ENCODE results near the gene AOC1. TPM values are rescaled to one million over a fixed set of nuclear protein-coding genes. Genes with fewer than 3 reads are reported as not detected.

The AOC1 gene
- polyA plus RNA-seq, 3 donors from 2014 or later: not detected

GRCh38 chr7:150857276-150858055 lies 5.1 kb downstream of the AOC1 start:
- no peak overlapping the region for H3K27ac Mint-ChIP-seq
- H3K9me3 Mint-ChIP-seq: no peaks in the 10 kb centered on the region
- H3K36me3 Mint-ChIP-seq: no peaks in the 10 kb centered on the region
- H3K4me1 Mint-ChIP-seq: no peaks in the 10 kb centered on the region
- no peak for DNase-seq
- peaks cover under 1 to 15% (median 1%) of the 10 kb centered on the region in 3 donors for H3K27me3 Mint-ChIP-seq (ENCODE audit: low read depth in 3 of 3)
- H3K4me3 Mint-ChIP-seq: no peak overlapping the region

- Mint-ChIP-seq H3K9me3 (no peaks in the 10 kb centered on the region), H3K36me3 (no peaks in the 10 kb centered on the region), H3K27ac (no peak overlapping the region), H3K4me1 (no peaks in the 10 kb centered on the region), H3K4me3 (no peak overlapping the region), H3K27me3 (ENCODE audit: low read depth in 3 of 3) (peaks cover 0 to 10% (median 1%) of the 10 kb centered on the region in 3 donors)
- DNase-seq: no peak
Measured at GRCh38 chr7:150858236-150859197, 6.2 kb downstream of the AOC1 start.

DNA sequence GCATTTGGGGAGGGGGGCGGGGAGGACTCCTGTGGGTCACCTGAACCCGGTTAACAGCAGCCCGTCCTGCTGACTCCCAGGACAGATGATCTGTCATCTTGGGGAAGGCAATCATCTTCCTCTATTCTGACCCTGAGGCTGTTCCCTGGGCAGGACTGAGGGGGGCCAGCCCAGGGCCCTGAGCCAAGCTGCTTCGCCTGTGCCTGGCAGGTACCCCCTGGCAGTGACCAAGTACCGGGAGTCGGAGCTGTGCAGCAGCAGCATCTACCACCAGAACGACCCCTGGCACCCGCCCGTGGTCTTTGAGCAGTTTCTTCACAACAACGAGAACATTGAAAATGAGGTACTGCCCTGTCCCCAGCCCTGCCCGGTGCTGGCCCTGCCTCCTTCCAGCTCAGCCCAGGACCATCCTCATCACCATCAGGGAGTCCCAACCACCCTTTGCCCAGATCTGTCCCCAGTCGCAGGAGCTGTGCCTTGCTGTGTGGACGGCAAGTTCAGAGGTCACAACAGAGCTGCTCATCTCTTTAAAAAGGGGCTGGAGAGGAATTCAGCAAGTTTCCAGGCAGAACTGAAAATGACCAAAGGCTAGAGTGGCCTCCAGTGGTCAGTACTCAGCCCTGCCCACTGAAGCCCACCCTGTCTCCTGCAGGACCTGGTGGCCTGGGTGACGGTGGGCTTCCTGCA lies 8.1 kb downstream of the AOC1 start:
- no peak overlapping the region for H3K4me3 Mint-ChIP-seq
- no peaks in the 10 kb centered on the region for H3K4me1 Mint-ChIP-seq
- no peak for DNase-seq
- H3K36me3 Mint-ChIP-seq: no peaks in the 10 kb centered on the region
- no peaks in the 10 kb centered on the region for H3K9me3 Mint-ChIP-seq
- peaks cover 0 to 8% (median 1%) of the 10 kb centered on the region in 3 donors for H3K27me3 Mint-ChIP-seq (ENCODE audit: low read depth in 3 of 3)
- no peak overlapping the region for H3K27ac Mint-ChIP-seq

- Mint-ChIP-seq H3K27me3 (ENCODE audit: low read depth in 3 of 3) (peaks cover 0 to 8% (median 1%) of the 10 kb centered on the region in 3 donors), H3K9me3 (no peaks in the 10 kb centered on the region), H3K36me3 (no peaks in the 10 kb centered on the region), H3K4me1 (no peaks in the 10 kb centered on the region), H3K27ac (no peak overlapping the region), H3K4me3 (no peak overlapping the region)
- DNase-seq: no peak
Measured at GRCh38 chr7:150860978-150861295, 8.6 kb downstream of the AOC1 start.

- no peaks in the 10 kb centered on the region for H3K36me3 Mint-ChIP-seq
- no peak for DNase-seq
- H3K27ac Mint-ChIP-seq: no peak overlapping the region
- H3K27me3 Mint-ChIP-seq (ENCODE audit: low read depth in 3 of 3): peaks cover 0 to 11% (median 3%) of the 10 kb centered on the region in 3 donors
- H3K9me3 Mint-ChIP-seq: no peaks in the 10 kb centered on the region
- no peak overlapping the region for H3K4me3 Mint-ChIP-seq
- H3K4me1 Mint-ChIP-seq: no peaks in the 10 kb centered on the region
Measured at GRCh38 chr7:150862356-150862755, 10.0 kb downstream of the AOC1 start.

DNA sequence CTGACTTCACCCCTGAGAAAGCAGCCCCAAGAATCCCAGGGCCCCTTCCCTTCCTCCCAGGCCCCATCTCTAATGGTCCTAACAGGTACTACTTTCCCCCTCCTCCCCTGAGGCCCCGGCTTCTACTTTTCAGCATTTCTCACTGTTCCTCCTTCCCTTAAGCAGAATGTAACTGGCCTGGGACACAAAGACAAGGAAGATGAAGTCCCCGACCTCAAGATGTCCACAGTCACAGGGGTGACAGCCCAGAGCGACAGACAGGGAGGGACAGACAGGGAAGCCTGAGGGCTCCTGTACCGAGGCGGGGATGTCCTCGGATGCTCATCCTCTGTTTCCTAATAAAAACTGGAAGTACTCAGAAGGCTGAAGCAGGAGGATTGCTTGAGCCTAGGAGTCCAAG lies 11.6 kb downstream of the AOC1 start:
- DNase-seq: no peak
- H3K27me3 Mint-ChIP-seq (ENCODE audit: low read depth in 3 of 3): peaks cover 0 to 18% (median 3%) of the 10 kb centered on the region in 3 donors

DNA sequence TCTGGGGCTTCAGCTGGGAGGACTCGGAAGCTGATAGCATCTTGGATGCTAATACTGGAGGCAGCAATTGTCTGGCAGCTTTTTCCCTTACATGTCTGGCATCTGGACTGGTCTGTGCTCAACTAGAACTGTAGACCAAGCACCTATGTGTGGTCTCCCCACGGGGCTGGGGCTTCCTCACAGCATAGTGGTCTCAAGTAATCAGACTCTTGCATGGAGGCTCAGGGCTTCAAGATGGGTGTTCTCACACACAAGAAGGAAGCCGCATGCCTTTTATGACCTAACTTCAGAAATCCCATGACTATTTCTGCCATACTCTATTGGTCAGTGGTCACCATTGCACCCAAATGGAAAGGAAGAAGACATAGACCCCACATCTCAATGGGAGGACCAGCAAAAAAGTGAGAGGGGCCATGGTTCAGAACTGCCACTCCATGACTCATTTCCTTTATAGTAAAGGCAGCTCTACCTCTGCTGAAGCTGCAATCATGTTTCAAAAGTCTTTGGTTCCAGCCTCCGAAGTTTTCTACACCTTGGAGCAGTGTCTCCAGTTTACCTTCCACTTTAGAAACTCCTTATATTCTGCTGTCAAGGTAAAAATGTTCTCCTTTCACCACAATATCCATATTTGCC lies 14.7 kb downstream of the AOC1 start:
- no peak for DNase-seq
- peaks cover 0 to 21% (median 7%) of the 10 kb centered on the region in 3 donors for H3K27me3 Mint-ChIP-seq (ENCODE audit: low read depth in 3 of 3)
- H3K27ac Mint-ChIP-seq: no peak overlapping the region
- no peaks in the 10 kb centered on the region for H3K36me3 Mint-ChIP-seq
- H3K9me3 Mint-ChIP-seq: peaks cover 0 to 9% (median 8%) of the 10 kb centered on the region in 6 donors
- no peak overlapping the region for H3K4me3 Mint-ChIP-seq
- H3K4me1 Mint-ChIP-seq: no peaks in the 10 kb centered on the region

More for the DNA sequence above, 11.6 kb downstream of the AOC1 start:
- H3K9me3 Mint-ChIP-seq: no peaks in the 10 kb centered on the region
- no peak overlapping the region for H3K4me3 Mint-ChIP-seq
- no peaks in the 10 kb centered on the region for H3K36me3 Mint-ChIP-seq
- no peak overlapping the region for H3K27ac Mint-ChIP-seq
- no peaks in the 10 kb centered on the region for H3K4me1 Mint-ChIP-seq

DNA sequence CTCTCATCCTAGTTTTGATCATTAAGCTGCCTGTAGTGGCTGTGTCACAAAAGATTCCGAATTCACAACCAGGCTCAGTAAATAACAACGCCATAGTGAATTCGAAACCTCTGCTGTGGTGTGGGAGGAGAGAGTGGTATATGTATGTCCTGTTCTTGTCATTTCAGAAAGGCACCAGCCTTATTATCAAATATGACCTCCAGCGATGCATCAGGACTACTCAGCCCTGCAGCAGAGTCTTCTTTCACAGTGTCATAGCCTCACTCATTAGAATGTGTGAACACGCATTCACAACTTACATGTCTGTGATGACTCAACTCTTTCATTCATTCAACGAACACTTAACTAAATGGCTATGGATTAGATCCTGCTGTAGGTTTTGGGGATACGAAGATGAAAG lies 15.3 kb downstream of the AOC1 start:
- Mint-ChIP-seq H3K4me3 (no peak overlapping the region), H3K27me3 (ENCODE audit: low read depth in 3 of 3) (peaks cover 0 to 21% (median 7%) of the 10 kb centered on the region in 3 donors)

DNA sequence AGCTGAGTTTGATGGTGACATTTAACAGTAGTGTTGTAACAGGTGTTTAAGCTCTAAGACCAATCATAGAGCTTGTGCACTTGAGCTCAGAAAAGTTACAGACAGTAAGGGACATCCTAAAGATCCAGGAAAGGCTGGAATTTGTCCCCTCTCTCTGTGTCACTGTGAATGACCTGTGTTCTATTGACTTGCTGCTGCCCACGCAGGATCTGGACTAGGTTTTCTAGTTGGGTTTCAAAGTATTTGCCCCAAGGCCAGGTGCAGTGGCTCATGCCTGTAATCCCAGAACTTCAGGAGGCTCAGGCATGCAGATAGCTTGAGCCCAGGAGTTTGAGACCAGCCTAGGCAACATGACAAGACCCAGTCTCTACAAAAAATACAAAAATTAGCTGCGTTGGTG lies 17.1 kb downstream of the AOC1 start:
- DNase-seq: no peak
- no peak overlapping the region for H3K4me3 Mint-ChIP-seq
- H3K36me3 Mint-ChIP-seq: no peaks in the 10 kb centered on the region
- H3K9me3 Mint-ChIP-seq: peaks cover 0 to 9% (median 9%) of the 10 kb centered on the region in 6 donors
- no peaks in the 10 kb centered on the region for H3K4me1 Mint-ChIP-seq
- peaks cover 1 to 27% (median 9%) of the 10 kb centered on the region in 3 donors for H3K27me3 Mint-ChIP-seq (ENCODE audit: low read depth in 3 of 3)
- H3K27ac Mint-ChIP-seq: no peak overlapping the region

More for the DNA sequence above, 15.3 kb downstream of the AOC1 start:
- Mint-ChIP-seq H3K36me3 (no peaks in the 10 kb centered on the region), H3K27ac (no peak overlapping the region), H3K4me1 (no peaks in the 10 kb centered on the region), H3K9me3 (peaks cover 0 to 9% (median 9%) of the 10 kb centered on the region in 6 donors)
- no peak for DNase-seq

GRCh38 chr7:150871601-150872000 lies 19.3 kb downstream of the AOC1 start:
- Mint-ChIP-seq H3K9me3 (peaks cover 0 to 10% (median 9%) of the 10 kb centered on the region in 6 donors), H3K27ac (no peak overlapping the region), H3K4me1 (peaks cover 3 to 13% of the 10 kb centered on the region in 2 donors), H3K27me3 (ENCODE audit: low read depth in 3 of 3) (peaks cover 3 to 20% (median 10%) of the 10 kb centered on the region in 3 donors), H3K36me3 (no peaks in the 10 kb centered on the region), H3K4me3 (no peak overlapping the region)
- DNase-seq: no peak

GRCh38 chr7:150874401-150875198 lies 22.3 kb downstream of the AOC1 start:
- Mint-ChIP-seq H3K4me1 (peaks cover 7 to 22% of the 10 kb centered on the region in 2 donors), H3K4me3 (no peak overlapping the region), H3K27me3 (ENCODE audit: low read depth in 3 of 3) (peaks cover 5 to 13% (median 12%) of the 10 kb centered on the region in 3 donors), H3K27ac (peak overlapping the region in 1 of 6 donors; percentile 8), H3K9me3 (peaks cover 1 to 15% (median 10%) of the 10 kb centered on the region in 6 donors), H3K36me3 (peaks cover 0 to 1% (median 0%) of the 10 kb centered on the region in 3 donors)
- DNase-seq: no peak

GRCh38 chr7:150875791-150876190 lies 23.5 kb downstream of the AOC1 start:
- H3K27ac Mint-ChIP-seq: no peak overlapping the region
- no peak for DNase-seq
- H3K4me3 Mint-ChIP-seq: no peak overlapping the region
- H3K36me3 Mint-ChIP-seq: peaks cover 1 to 10% (median 2%) of the 10 kb centered on the region in 3 donors
- H3K27me3 Mint-ChIP-seq (ENCODE audit: low read depth in 3 of 3): peaks cover 5 to 12% (median 11%) of the 10 kb centered on the region in 3 donors
- peaks cover 7 to 22% of the 10 kb centered on the region in 2 donors for H3K4me1 Mint-ChIP-seq
- peaks cover 13 to 27% (median 20%) of the 10 kb centered on the region in 6 donors for H3K9me3 Mint-ChIP-seq

Data from immature natural killer cell (primary cell).